H9 (cell line): ENCODE data around the gene RAI1. TPM values are rescaled to one million over a fixed set of nuclear protein-coding genes. Genes with fewer than 3 reads are reported as not detected.

Experiments
- DNase-seq: peaks from one replicate; pipeline ENCODE4 v3.0.0-alpha.2; 2017
- H2AFZ ChIP-seq: one replicate; pipeline ENCODE4 v1.6.1; 2013; ENCODE audit warnings: mild to moderate bottlenecking, low read length, control low read depth, moderate library complexity
- H2AK5ac ChIP-seq: 2 replicates; pipeline ENCODE4 v1.6.1; 2013; ENCODE audit warnings: low read length, control low read depth, mixed read lengths; ENCODE audit not compliant: insufficient read length
- H2BK120ac ChIP-seq: one replicate; pipeline ENCODE4 v1.6.1; 2013; ENCODE audit warnings: low read depth, mild to moderate bottlenecking, low read length, control low read depth, inconsistent platforms; ENCODE audit not compliant: poor library complexity, severe bottlenecking
- H2BK12ac ChIP-seq: 2 replicates; pipeline ENCODE4 v1.6.1; 2013; ENCODE audit warnings: low read length, control low read depth, mixed read lengths, low read depth; ENCODE audit not compliant: insufficient read length
- H2BK15ac ChIP-seq: 2 replicates; pipeline ENCODE4 v1.6.1; 2013; ENCODE audit warnings: low read depth, low read length, control low read depth
- H2BK20ac ChIP-seq: one replicate; pipeline ENCODE4 v1.6.1; 2013; ENCODE audit warnings: low read depth, mild to moderate bottlenecking, low read length, control low read depth, inconsistent platforms; ENCODE audit not compliant: poor library complexity, severe bottlenecking
- H2BK5ac ChIP-seq: 2 replicates; pipeline ENCODE4 v1.6.1; 2013; ENCODE audit warnings: low read length, control low read depth, mixed read lengths; ENCODE audit not compliant: insufficient read length
- H3K14ac ChIP-seq: 2 replicates; pipeline ENCODE4 v1.6.1; 2013; ENCODE audit warnings: low read length, control low read depth; ENCODE audit not compliant: insufficient read depth
- H3K18ac ChIP-seq: 2 replicates; pipeline ENCODE4 v1.6.1; 2013; ENCODE audit warnings: low read depth, mild to moderate bottlenecking, mixed read lengths, low read length, control low read depth; ENCODE audit not compliant: insufficient read length
- H3K23ac ChIP-seq: 2 replicates; pipeline ENCODE4 v1.6.1; 2013; ENCODE audit warnings: low read length, control low read depth, mixed read lengths, low read depth; ENCODE audit not compliant: insufficient read length
- H3K23me2 ChIP-seq: 2 replicates; pipeline ENCODE4 v1.6.1; 2013; ENCODE audit warnings: low read depth, mild to moderate bottlenecking, mixed read lengths, low read length, control low read depth; ENCODE audit not compliant: insufficient read length, poor library complexity, severe bottlenecking
- H3K27ac ChIP-seq: 2 replicates; pipeline ENCODE4 v1.5.1; 2013; ENCODE audit warnings: low read length, control low read depth, mixed read lengths, low read depth; ENCODE audit not compliant: insufficient read length
- H3K27me3 ChIP-seq: 2 replicates; pipeline ENCODE4 v1.6.1; 2013; ENCODE audit warnings: low read length, control low read depth, inconsistent platforms; ENCODE audit not compliant: insufficient read depth
- H3K4ac ChIP-seq: 2 replicates; pipeline ENCODE4 v1.6.1; 2013; ENCODE audit warnings: low read depth, mild to moderate bottlenecking, control low read depth, inconsistent platforms, low read length, moderate library complexity
- H3K4me1 ChIP-seq: 2 replicates; pipeline ENCODE4 v1.6.1; 2013; ENCODE audit warnings: low read length, control low read depth, inconsistent platforms; ENCODE audit not compliant: insufficient read depth
- H3K4me2 ChIP-seq: 2 replicates; pipeline ENCODE4 v1.6.1; 2013; ENCODE audit warnings: low read length, control low read depth, mixed read lengths; ENCODE audit not compliant: insufficient read length, insufficient read depth
- H3K56ac ChIP-seq: 2 replicates; pipeline ENCODE4 v1.6.1; 2013; ENCODE audit warnings: low read depth, mild to moderate bottlenecking, mixed read lengths, low read length, control low read depth; ENCODE audit not compliant: insufficient read length
- H3K79me1 ChIP-seq: 2 replicates; pipeline ENCODE4 v1.6.1; 2013; ENCODE audit warnings: low read depth, mild to moderate bottlenecking, moderate library complexity, low read length, control low read depth, inconsistent platforms; ENCODE audit not compliant: insufficient read depth, poor library complexity, severe bottlenecking
- H3K79me2 ChIP-seq: 2 replicates; pipeline ENCODE4 v1.6.1; 2013; ENCODE audit warnings: low read length, control low read depth, inconsistent platforms; ENCODE audit not compliant: insufficient read depth
- H3K9ac ChIP-seq: 2 replicates; pipeline ENCODE4 v1.6.1; 2013; ENCODE audit warnings: low read length, control low read depth, mixed read lengths; ENCODE audit not compliant: insufficient read length; ENCODE audit errors: extremely low read depth
- H3K9me3 ChIP-seq: one replicate; pipeline ENCODE4 v1.6.1; 2013; ENCODE audit warnings: low read depth, low read length, inconsistent platforms; ENCODE audit not compliant: control insufficient read depth
- H3T11ph ChIP-seq: one replicate; pipeline ENCODE4 v1.6.1; 2013; ENCODE audit warnings: mild to moderate bottlenecking, low read length, control low read depth, inconsistent platforms
- H4K20me1 ChIP-seq: one replicate; pipeline ENCODE4 v1.6.1; 2013; ENCODE audit not compliant: control insufficient read depth, insufficient read length, insufficient read depth
- H4K5ac ChIP-seq: 2 replicates; pipeline ENCODE4 v1.6.1; 2013; ENCODE audit warnings: low read depth, mild to moderate bottlenecking, mixed read lengths, low read length, control low read depth; ENCODE audit not compliant: insufficient read length
- H4K8ac ChIP-seq: replicated peaks from 2 replicates; pipeline ENCODE4 v1.6.1; 2013; ENCODE audit warnings: low read length, control low read depth, mixed read lengths, low read depth; ENCODE audit not compliant: insufficient read length
- H4K91ac ChIP-seq: 2 replicates; pipeline ENCODE4 v1.6.1; 2013; ENCODE audit warnings: low read depth, mild to moderate bottlenecking, moderate library complexity, mixed read lengths, low read length, control low read depth; ENCODE audit not compliant: insufficient read length
- H3K27ac Mint-ChIP-seq, 3 experiments: 2 replicates in 2 of 3; 3 replicates in 1 of 3; pipeline ENCODE4 v1.8.0; 2020 to 2021; ENCODE audit warnings: mixed read lengths in 3 of 3, mild to moderate bottlenecking in 1 of 3, moderate library complexity in 1 of 3
- H3K27me3 Mint-ChIP-seq: 2 replicates; pipeline ENCODE4 v1.8.0; 2021; ENCODE audit warnings: low read depth, mild to moderate bottlenecking, moderate library complexity, mixed read lengths
- H3K36me3 Mint-ChIP-seq, 3 experiments: 2 replicates in 2 of 3; 3 replicates in 1 of 3; pipeline ENCODE4 v1.8.0; 2020 to 2021; ENCODE audit warnings: low read depth in 3 of 3, mixed read lengths in 3 of 3; ENCODE audit not compliant: insufficient read depth in 1 of 3
- H3K4me1 Mint-ChIP-seq, 2 experiments: 2 replicates each; pipeline ENCODE4 v1.8.0; 2020; ENCODE audit warnings: mixed read lengths in 2 of 2
- H3K4me3 Mint-ChIP-seq, 2 experiments: 2 replicates in 1 of 2; 3 replicates in 1 of 2; pipeline ENCODE4 v1.8.0; 2020 to 2021; ENCODE audit warnings: mild to moderate bottlenecking in 2 of 2, mixed read lengths in 2 of 2, moderate library complexity in 1 of 2
- H3K9me3 Mint-ChIP-seq, 2 experiments: 2 replicates in 1 of 2; 3 replicates in 1 of 2; pipeline ENCODE4 v1.8.0; 2020; ENCODE audit warnings: mild to moderate bottlenecking in 2 of 2, mixed read lengths in 2 of 2, moderate library complexity in 1 of 2
- CTCF ChIP-seq: fragments of 200-600 bp; sonication (generic); conservative IDR thresholded peaks from 3 replicates; pipeline ENCODE4 v1.8.0; 2021; ENCODE audit warnings: antibody characterized with exemption, mild to moderate bottlenecking
- WGBS: extraction: QIAGEN DNeasy Blood & Tissue Kit; methylation state at CpG from one replicate; pipeline ENCODE4 v1.1.7; 2013; ENCODE audit warnings: missing lambda C conversion rate, low lambda C conversion rate, mixed read lengths; ENCODE audit not compliant: insufficient read length; ENCODE audit errors: extremely low coverage; 5-methylcytosine and 5-hydroxymethylcytosine counted together
- total RNA-seq: library from RNA; stranded (reverse); gene quantifications from 2 replicates; pipeline ENCODE4 v1.2.1, GENCODE V29; 2021

RAI1 gene
- total RNA-seq, 1 experiment from 2014 or later, result 1.5 TPM

- Histone ChIP-seq H4K5ac (no peak overlapping the region), H4K8ac (no peak overlapping the region), H3K9me3 (no peaks in the 10 kb centered on the region), H3T11ph (no peak overlapping the region), H2BK20ac (no peak overlapping the region), H2BK120ac (no peak overlapping the region), H3K27ac (no peak overlapping the region), H3K14ac (no peak overlapping the region), H3K18ac (no peak overlapping the region), H2BK12ac (no peak overlapping the region), H3K79me1 (no peaks in the 10 kb centered on the region), H2BK15ac (no peak overlapping the region), H3K4me1 (peaks cover 19% of the 10 kb centered on the region), H3K23me2 (peaks cover 8% of the 10 kb centered on the region), H3K9ac (no peak overlapping the region), H2AK5ac (no peak overlapping the region), H3K4me2 (no peak overlapping the region), H3K23ac (no peak overlapping the region), H3K4ac (no peak overlapping the region), H3K27me3 (no peaks in the 10 kb centered on the region), H4K20me1 (peaks cover 3% of the 10 kb centered on the region), H2AFZ (no peak overlapping the region), H2BK5ac (no peak overlapping the region), H4K91ac (no peak overlapping the region), H3K79me2 (no peaks in the 10 kb centered on the region), H3K56ac (no peak overlapping the region)
- no peak for TF ChIP-seq CTCF
- H3K4me3 Mint-ChIP-seq, result peak overlapping the region in 1 of 2 experiments; percentile 17; a peak in 1 of 5 replicates
- peaks cover 48 to 61% of the 10 kb centered on the region in 2 experiments for H3K4me1 Mint-ChIP-seq
- H3K27ac Mint-ChIP-seq, result peak overlapping the region in 1 of 3 experiments; percentile 96; a peak in 1 of 7 replicates
- peaks cover 2% of the 10 kb centered on the region; the same call in 1 of the 2 replicates for H3K27me3 Mint-ChIP-seq
- no peaks in the 10 kb centered on the region; a peak in 2 of 5 replicates for H3K9me3 Mint-ChIP-seq
- DNase-seq, result no peak
- WGBS, result no CpG with 5 or more reads among the region's 9 CpGs
- peaks cover 0 to 2% (median 0%) of the 10 kb centered on the region in 3 experiments; a peak in 1 of 7 replicates for H3K36me3 Mint-ChIP-seq
These were observed 161.0 kb downstream of the RAI1 start for GRCh38 chr17:17842111-17842876.
